DND-41 (cell line): ENCODE results near the gene KCNAB1.

Experiments
- ATAC-seq: fragments of 200-7000 bp; cut with Tn5 transposase; 3 replicates; pipeline ENCODE4 v1.9.1; 2021; ENCODE audit warnings: low read depth; ENCODE audit not compliant: insufficient read depth
- DNase-seq: peaks from one replicate; pipeline ENCODE4 v3.0.0-alpha.2; 2020
- H2AFZ ChIP-seq: 2 replicates; pipeline ENCODE4 v1.6.0; 2012; ENCODE audit warnings: low read depth, low read length
- H3K27ac ChIP-seq: 2 replicates; pipeline ENCODE4 v1.5.1; 2012; ENCODE audit warnings: low read length, inconsistent platforms
- H3K27me3 ChIP-seq: fragments of 200-600 bp; sonication (generic); 2 replicates; pipeline ENCODE4 v1.6.0; 2012; ENCODE audit warnings: low read length, mild to moderate bottlenecking, inconsistent platforms; ENCODE audit not compliant: insufficient read depth, poor library complexity
- H3K36me3 ChIP-seq: 2 replicates; pipeline ENCODE4 v1.5.1; 2012; ENCODE audit warnings: low read length, inconsistent platforms; ENCODE audit not compliant: insufficient read depth
- H3K4me1 ChIP-seq: 2 replicates; pipeline ENCODE4 v1.5.1; 2012; ENCODE audit warnings: mild to moderate bottlenecking, low read length; ENCODE audit not compliant: insufficient read depth
- H3K4me2 ChIP-seq: 2 replicates; pipeline ENCODE4 v1.6.0; 2012; ENCODE audit warnings: mild to moderate bottlenecking, moderate library complexity, low read length, inconsistent platforms; ENCODE audit not compliant: insufficient read depth
- H3K4me3 ChIP-seq, 2 experiments: fragments of 200-600 bp in 1 of 2; shearing (Covaris generic) in 1 of 2; 2 replicates each; pipeline ENCODE4 v1.5.1; 2012 to 2016; ENCODE audit warnings: inconsistent platforms in 2 of 2, low read length in 2 of 2, mild to moderate bottlenecking in 2 of 2, low read depth in 1 of 2, moderate library complexity in 1 of 2
- H3K79me2 ChIP-seq: 2 replicates; pipeline ENCODE4 v1.6.0; 2012; ENCODE audit warnings: low read length, inconsistent platforms; ENCODE audit not compliant: insufficient read depth
- H3K9ac ChIP-seq: 2 replicates; pipeline ENCODE4 v1.6.0; 2012; ENCODE audit warnings: low read depth, mild to moderate bottlenecking, inconsistent platforms, low read length, moderate library complexity
- H3K9me3 ChIP-seq: 2 replicates; pipeline ENCODE4 v1.5.1; 2012; ENCODE audit warnings: low read length, moderate library complexity, mild to moderate bottlenecking, inconsistent platforms; ENCODE audit not compliant: insufficient read depth, severe bottlenecking
- H4K20me1 ChIP-seq: 2 replicates; pipeline ENCODE4 v1.6.0; 2012; ENCODE audit warnings: low read length; ENCODE audit not compliant: insufficient read depth
- CTCF ChIP-seq: IDR thresholded peaks from 2 replicates; pipeline ENCODE4 v1.5.1; 2012; ENCODE audit warnings: borderline replicate concordance, low read length, moderate library complexity, mild to moderate bottlenecking; ENCODE audit not compliant: poor library complexity, severe bottlenecking; ENCODE audit errors: extremely low read depth
- EZH2 ChIP-seq: IDR thresholded peaks from 3 replicates; pipeline ENCODE4 v1.6.1; 2012; ENCODE audit warnings: borderline replicate concordance, low read depth, mild to moderate bottlenecking, moderate library complexity, low read length, inconsistent platforms; ENCODE audit not compliant: severe bottlenecking

KCNAB1 gene

DNA sequence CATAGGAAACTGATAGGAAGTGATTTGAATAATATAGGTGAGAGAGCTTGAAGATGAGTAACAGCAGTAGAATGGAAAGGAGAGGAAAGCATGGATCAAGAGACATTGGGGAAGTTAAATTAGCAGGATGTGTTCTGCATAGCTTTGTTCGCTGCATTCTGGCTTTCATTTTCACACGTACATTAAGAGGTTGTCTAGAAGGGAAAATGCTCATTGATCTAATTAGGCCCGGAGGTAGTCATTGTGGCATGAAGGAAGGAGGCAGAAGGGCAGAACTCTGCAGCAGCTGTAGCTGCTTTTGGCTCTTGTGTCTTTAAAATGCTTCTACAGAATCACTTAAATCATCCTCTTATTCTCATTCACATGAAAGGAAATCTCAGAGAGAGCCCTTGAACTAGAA is 40.3 kb downstream of the KCNAB1 start:
- TF ChIP-seq CTCF, result no peak
- no peak for TF ChIP-seq EZH2
- peaks cover 10% of the 10 kb centered on the region for H3K27me3 ChIP-seq
- no peak overlapping the region for H3K27ac ChIP-seq
- ATAC-seq, result no peak
- H3K79me2 ChIP-seq, result no peaks in the 10 kb centered on the region
- no peaks in the 10 kb centered on the region for H3K9me3 ChIP-seq
- no peak for DNase-seq
- no peak overlapping the region for H3K4me2 ChIP-seq
- no peak overlapping the region for H3K9ac ChIP-seq
- H3K4me3 ChIP-seq, result no peak overlapping the region
- H3K4me1 ChIP-seq, result no peaks in the 10 kb centered on the region
- H3K36me3 ChIP-seq, result no peaks in the 10 kb centered on the region
- no peak overlapping the region for H2AFZ ChIP-seq
- no peaks in the 10 kb centered on the region for H4K20me1 ChIP-seq

- peaks cover 7% of the 10 kb centered on the region for H3K27me3 ChIP-seq
- no peaks in the 10 kb centered on the region for H3K36me3 ChIP-seq
- ATAC-seq (no peak), DNase-seq (no peak)
- H3K79me2 ChIP-seq, result no peaks in the 10 kb centered on the region
- no peaks in the 10 kb centered on the region for H3K9me3 ChIP-seq
- H4K20me1 ChIP-seq, result no peaks in the 10 kb centered on the region
- no peak overlapping the region for H2AFZ ChIP-seq
- TF ChIP-seq EZH2, result no peak
- no peak for TF ChIP-seq CTCF
- no peak overlapping the region for H3K4me2 ChIP-seq
- H3K4me1 ChIP-seq, result no peaks in the 10 kb centered on the region
- no peak overlapping the region for H3K4me3 ChIP-seq
- H3K27ac ChIP-seq, result no peak overlapping the region
- no peak overlapping the region for H3K9ac ChIP-seq
Observed at GRCh38 chr3:156161172-156161571, 40.8 kb downstream of the KCNAB1 start.

- no peaks in the 10 kb centered on the region for H3K4me1 ChIP-seq
- H3K79me2 ChIP-seq, result no peaks in the 10 kb centered on the region
- TF ChIP-seq EZH2 (no peak), CTCF (no peak)
- H2AFZ ChIP-seq, result no peak overlapping the region
- no peaks in the 10 kb centered on the region for H3K9me3 ChIP-seq
- no peak overlapping the region for H3K4me2 ChIP-seq
- H4K20me1 ChIP-seq, result no peaks in the 10 kb centered on the region
- H3K9ac ChIP-seq, result no peak overlapping the region
- H3K36me3 ChIP-seq, result no peaks in the 10 kb centered on the region
- no peak overlapping the region for H3K27ac ChIP-seq
- ATAC-seq (no peak), DNase-seq (no peak)
- peaks cover 5% of the 10 kb centered on the region for H3K27me3 ChIP-seq
- no peak overlapping the region for H3K4me3 ChIP-seq
Observed at GRCh38 chr3:156163848-156164247, 43.5 kb downstream of the KCNAB1 start.

GRCh38 chr3:156166808-156167207 is 46.4 kb downstream of the KCNAB1 start:
- H2AFZ ChIP-seq, result no peak overlapping the region
- no peak overlapping the region for H3K4me2 ChIP-seq
- H3K4me3 ChIP-seq, result no peak overlapping the region
- ATAC-seq, result no peak
- H3K27me3 ChIP-seq, result no peaks in the 10 kb centered on the region
- no peaks in the 10 kb centered on the region for H3K9me3 ChIP-seq
- TF ChIP-seq EZH2 (no peak), CTCF (no peak)
- H3K27ac ChIP-seq, result no peak overlapping the region
- no peaks in the 10 kb centered on the region for H3K36me3 ChIP-seq
- H4K20me1 ChIP-seq, result no peaks in the 10 kb centered on the region
- no peak for DNase-seq
- H3K79me2 ChIP-seq, result no peaks in the 10 kb centered on the region
- no peaks in the 10 kb centered on the region for H3K4me1 ChIP-seq
- H3K9ac ChIP-seq, result no peak overlapping the region
